HG03565 (cell line): ENCODE measurements around the gene NR2E1.

Experiments used
- ATAC-seq: cut with Tn5 transposase; IDR thresholded peaks from one replicate; pipeline ENCODE4 v1.9.1; 2021; ENCODE audit warnings: mild to moderate bottlenecking, moderate library complexity; ENCODE audit not compliant: unreplicated experiment

NR2E1 gene

DNA sequence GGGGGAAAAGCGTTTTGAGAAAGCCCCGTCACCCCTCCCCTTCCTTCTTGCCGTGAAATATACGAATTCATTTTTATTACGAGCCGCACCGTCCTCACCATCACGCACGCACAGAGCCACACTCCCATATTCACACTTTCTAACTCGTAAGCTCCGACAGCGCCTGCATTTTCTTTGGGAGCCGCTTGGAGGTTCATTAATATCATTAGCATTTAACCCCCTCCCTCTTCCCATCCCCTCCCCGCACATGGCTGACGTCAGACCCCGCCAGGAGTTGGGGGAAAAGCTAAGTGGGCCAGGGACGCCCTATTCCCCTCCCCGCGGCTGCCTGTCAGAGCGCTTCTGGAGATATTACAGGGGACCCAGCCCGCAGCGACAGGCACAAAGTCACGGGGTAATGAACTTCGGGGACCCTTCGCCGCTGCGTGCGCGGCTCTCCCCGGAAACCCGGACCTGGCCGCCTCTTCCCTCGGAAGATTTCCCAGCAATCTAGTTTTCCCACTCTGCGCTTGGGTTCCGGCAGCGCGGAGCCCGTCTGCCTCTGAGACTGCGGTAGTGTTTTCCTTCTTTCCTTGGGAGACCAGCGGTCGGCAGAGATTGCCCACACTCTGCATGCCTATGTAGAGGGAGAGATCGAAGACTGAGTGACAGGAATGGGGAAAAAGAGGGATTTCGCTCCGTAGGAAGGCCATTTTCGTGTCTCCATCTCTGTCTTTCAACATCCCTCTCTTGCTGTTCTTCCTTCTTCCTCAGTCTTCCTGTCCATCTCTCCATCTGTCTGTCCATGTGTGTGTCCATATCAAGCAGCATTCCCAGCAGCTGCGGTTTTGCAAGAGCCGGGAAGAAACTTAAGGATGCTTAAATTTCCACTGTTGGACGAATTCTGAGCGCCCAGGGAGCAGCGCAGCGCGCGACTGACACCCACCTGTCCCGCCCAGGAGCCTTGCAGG, at the start of gene NR2E1:
NR2E1 (plus strand) TSS at position 309 of the 950 bp plus-strand sequence. CDS start 744 bp downstream, outside the sequence.
- no peak for ATAC-seq

DNA sequence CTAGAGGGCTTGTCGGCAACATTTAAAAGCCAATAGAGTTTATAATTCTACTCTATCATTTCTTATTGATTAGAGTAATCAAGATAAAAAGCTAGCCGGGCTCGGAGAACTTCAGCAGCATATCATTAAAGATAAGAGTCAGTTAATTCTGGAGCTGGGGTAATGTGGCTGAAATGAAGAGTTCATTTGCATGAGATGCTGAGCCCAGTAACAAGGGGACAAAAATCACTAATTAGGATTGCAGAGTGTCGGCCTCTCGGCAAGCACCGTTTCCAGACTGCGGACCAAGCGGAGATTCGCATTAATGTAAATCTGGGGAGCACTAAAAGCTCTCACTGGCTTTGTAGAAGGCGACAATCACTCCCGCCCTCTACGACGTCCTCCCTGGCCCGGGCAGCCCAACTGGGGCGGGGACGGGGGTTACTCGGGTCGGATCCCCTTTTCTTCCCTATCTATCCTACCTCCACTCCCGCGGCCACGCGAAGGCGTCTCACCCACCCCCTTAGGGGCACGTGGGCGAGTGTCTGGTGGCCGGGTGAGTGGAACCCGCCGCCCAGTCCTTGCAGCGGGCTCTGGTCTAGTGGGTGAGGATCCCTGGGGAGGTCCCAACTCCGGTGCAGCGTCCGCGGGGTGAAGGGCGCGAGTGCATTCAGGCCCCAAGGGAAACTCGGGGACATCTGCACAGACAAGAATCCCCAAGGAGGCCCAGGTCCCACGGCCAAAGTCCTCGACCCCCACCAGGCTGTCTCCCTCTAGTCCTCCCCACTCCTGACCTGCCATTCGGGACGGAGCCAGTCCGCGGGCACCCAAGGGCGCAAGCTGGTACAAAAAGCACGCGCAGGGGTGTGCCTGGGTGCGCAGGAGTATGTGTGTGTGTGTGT, 49.0 kb upstream of the NR2E1 start:
- no peak for ATAC-seq

DNA sequence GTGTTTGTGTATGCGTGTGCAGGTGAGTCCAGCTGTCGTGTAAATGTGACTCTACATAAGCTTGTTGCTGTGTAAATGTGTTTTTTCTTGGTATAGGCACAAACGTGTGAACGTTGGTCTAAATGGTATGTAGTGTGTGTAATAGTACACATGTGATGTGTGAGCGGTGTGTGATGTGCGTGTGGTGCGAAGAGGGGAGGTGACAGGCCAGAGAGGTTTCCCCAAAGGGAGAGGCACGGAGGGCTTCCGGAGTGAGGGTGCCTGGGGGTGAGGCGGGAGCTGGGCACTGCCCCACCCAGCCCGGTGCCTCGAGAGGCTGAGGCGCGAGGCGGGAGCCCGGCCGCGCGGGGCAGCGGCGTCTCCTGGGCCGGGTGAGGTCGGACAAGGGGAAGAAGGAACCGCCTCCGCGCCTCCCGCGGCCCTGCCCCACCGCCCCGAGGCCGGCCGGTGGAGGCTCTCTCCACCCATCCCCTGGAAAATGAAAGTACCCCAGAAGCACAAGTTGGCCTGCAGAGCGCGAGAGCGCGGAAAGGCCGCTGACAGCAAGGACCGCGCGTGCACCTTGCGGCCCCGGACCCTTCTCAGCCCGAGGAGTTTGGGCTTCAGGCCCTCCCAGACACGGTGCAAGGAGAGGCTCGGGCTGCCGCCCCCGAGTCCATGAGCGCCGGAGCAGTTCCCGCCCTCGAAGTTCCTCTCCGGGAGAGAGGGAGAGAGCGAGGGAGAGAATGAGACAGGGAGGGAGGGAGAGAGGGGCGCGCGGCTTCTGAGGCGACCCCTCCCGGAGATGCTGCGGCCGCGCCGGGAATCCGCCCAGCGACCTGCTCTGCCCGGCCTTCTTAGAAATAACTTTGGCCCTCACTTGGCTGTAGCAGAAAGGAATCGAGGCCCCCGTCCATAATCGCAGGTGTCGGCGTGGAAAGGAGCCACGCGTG, 48.1 kb upstream of the NR2E1 start:
- ATAC-seq, result no peak

DNA sequence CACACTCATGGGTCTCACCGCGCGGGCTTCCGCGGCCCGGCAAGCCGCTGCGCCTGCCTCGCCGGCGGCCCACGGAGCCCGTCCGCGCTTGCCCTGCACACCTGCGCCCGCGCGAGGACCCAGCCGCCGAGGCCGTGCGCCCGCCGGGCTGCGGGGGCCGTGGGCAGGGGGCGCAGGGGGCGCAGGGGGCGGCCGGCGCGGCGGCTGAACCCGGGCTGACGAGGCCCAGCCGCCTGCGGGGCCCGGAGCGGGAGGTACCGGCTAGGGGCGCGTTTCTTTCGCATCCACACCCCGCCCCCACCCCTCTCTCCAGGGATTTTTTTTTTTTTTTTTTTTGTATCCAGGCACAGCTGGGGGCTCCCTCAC, 47.5 kb upstream of the NR2E1 start:
- no peak for ATAC-seq

DNA sequence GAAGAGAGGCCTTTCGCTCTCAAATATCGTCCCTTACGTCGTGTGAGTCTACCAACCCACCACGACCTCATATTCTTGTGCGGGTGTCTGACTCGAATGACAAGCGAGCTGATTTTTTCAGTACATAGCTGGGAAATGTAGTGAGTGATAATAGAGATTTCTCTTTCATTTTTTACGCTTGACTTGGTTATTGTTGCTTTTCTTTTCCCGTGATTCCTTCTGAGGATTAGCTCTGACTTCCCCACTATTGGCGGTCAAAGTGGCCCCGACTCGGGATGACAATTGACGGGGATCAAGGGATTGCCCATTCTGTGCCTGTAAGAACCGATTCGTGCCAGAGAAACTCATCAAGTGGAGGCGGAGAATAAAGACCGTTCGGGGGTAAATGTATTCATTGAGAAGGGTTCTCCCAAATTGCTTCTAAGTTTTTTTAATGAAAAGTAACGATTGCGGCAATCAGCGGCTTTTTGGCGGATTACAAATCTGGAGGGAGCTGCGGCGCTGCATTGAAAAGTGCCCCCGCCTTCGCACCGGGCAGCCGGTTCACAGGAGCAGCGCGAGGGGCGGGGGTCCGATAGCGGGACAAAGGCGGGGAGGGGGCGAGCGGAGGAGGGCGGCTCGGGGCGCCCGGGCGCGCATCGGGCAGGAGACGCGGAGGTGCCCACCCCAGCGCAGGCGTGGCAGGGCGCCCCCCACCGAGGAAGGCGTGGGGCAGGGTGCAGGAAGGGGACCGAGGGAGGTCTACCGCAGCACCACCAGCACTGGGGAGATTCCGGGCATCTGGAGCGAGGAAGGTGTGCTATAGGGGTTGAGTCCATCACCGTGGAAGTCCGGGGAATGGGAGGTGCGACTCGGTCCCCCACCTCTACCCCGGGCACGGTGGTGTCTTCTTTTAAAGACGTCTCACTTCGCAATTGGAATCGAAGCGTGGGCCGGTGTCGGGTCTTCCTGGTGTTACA, 46.7 kb upstream of the NR2E1 start:
- ATAC-seq, result no peak

DNA sequence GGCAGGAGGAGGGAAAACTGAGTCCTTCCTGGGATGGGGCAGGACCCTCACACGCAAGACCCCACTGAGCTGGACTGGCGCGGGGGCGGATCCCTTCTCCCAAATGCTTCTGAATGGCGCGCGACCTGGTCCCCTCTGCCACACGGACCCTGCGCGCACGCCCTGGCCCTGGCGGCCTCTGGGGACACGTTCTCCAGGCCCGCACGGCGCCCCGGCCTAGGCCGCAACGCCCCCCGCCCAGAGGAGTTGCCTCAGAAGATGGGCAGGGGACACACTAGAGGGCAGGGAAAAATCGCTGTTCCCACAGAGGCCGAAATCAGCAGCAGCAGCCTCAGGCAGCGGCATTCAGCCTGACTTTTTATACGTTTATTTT, 46.1 kb upstream of the NR2E1 start:
- no peak for ATAC-seq

DNA sequence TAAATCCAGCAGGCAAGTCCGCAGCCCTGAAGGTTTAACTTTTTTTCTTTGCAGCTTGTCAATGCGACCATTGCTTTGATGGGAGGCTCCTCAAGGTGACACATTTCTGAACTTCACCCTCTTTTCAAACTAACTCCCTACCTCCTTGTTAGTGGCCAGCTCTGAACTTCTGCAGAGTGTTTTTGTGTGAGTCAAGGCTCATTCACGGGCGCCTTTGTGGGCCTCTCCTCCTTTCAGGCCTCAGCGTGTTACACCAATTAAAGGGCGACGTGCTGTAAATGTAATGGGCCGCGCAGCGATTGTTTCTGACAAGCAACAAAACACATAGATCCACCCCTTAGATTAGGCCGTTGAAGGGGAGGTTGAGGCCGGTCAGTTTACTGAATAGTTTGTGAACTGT, 45.5 kb upstream of the NR2E1 start:
- ATAC-seq, result no peak

DNA sequence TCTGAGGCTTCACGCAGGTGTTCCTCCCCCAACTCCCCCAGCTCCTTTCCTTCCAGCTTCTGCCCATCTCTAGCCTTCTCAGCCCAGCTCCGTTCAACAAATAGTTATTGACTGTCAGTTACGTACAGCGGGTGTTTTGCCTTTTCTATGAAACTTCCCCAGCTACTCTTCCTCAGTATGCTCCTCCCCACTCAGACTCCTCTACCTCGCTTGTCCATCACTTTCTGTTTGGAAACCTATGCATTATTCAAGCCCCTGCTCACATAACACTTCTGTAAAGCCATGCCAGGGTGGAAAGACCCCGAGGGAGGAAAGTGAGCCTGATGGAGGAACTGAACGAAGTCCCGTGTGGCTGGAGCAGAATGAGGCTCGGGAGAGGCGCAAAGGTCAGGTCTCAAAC, 44.2 kb upstream of the NR2E1 start:
- ATAC-seq, result no peak

DNA sequence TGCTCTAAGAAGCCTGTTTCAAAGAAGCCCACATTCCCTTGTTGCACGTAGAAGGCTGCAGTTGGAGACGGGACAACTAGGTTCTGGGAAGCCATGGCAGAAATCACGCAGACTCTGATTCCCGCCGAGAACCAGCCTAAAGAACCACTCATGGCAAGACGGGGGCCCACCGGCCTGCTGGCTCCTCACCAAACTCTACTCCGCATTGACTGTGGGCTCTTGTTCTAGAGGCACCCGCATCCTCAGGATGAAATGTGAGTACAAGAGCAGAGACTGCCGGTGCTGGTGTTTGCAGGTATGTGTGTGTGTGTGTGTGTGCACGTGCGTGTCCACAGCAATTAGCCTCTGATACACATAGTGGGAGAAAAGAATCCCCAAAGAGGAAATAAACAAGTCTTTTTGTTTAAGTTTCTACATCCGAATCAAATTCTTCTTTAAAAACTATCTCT, 42.3 kb upstream of the NR2E1 start:
- ATAC-seq, result no peak

DNA sequence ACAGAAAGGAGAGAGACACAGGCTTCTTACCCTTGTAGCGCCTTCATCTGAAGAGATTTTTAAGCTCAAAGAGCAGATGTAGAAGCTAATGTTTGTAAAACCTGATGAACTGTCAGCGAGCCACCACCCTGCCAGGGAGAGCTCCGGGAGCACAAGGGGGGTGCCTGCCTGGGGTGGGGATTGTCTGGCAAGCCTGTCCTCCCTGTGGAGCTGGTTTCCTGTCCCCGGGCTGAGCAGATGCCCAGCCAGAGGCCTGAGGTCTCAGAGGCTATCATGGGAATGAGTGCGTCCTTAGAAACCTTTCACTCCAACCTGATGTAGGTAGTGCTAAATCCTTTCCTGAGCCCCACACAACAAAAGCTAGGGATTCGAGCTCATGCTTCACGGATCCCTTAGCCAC, 41.9 kb upstream of the NR2E1 start:
- ATAC-seq, result no peak

DNA sequence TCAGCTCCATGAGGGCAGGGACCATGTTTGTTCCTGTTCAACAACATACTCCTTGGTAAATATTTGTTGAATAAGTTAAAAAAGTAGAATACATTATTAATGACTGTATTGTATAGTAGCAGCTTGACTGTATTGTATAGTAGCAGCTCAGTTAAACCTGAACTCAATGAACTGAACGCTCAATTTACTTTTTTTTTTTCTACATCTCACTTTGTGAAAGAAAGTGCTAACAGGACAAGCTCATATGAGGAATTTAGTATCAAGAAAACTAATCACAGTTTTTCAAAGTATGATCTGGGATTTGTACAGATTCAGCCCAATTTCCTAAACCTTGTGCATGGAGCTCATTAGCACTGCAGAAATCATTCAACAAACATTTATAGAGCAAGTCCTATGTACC, 38.8 kb upstream of the NR2E1 start:
- no peak for ATAC-seq

DNA sequence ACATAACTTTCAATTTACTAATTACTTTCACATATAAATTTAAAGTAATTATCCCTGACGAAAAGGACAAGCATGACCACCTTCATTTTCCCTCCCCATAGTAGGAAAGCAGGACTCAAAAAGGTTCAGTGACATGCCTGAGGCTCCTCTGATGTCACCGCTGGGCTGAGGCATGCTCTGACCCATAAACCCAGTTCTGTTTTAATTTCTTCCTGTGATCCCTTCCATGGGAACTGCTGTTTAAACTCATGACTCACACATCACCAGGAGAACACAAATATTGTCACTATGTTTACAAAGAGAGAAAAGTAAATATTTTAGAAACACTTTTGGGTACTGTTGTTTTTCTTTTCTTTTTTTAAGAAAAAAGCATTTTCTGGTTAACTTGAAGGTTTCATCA, 38.0 kb upstream of the NR2E1 start:
- ATAC-seq, result no peak

DNA sequence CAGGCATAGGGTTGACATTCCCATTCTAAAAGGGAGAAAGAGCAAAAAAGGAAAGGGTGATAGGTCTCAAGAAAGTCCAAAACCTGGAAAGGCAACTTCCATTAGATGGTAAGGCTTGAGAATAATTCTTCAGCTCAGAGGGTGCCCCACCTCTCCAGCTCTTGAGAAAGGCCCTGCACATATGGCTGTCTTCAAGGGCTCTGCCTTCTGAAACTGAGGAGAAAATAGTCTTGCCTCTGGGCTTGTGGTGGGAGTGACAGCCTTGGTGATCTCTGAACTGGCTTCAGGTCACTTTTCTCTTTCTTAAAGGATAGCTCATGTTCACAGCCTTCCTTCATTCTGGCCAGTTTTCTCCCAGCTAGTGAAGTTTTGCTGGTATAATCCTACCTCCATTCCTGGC, 35.6 kb upstream of the NR2E1 start:
- ATAC-seq, result no peak

DNA sequence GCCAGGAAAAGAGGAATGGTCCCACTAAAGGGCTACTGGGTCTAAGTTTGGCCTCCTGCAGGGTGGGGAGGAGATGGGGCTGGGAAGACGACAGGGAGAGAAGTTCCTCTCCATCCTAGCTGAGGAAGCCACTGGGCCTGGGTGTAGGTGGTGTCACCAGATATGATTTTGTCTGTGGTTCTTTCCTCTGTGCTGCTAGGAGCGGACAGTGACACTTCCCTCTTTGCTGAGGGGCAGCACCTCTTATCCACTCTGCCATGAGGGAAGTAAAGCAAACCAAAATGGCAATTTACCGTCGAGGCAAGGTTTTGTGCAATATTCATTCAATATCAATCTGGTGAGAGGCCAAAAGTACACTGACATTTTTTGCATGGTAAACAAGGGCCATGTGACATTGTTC, 33.0 kb upstream of the NR2E1 start:
- ATAC-seq, result no peak

DNA sequence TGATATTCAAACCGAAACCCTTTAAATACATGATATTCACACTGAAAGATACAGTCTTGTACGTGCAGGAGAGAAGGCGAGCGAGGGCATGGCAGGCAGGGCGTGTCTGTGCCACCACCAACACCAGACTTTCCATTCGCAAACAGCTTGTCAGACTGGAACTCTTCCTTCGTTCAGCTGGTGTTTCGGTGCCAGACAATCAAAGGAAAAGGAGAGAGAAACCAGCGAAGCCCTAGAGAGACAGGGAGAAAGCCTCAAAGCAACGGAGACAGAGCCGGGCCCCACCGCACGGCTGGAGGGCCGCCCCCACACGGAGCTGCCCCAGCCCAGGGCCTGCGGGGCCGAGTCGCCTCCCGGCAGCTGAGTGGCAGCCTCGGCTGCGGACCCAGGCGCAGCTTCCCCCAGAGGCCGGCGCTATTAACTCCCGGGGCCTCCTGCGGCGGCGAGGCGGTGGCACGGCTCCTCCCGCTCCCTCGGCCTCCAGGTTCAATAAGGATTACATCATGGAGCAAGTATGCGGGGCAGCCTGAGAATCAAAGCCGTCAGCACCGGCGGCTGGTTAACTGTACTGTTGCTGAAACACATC, 32.1 kb upstream of the NR2E1 start:
- ATAC-seq, result no peak

DNA sequence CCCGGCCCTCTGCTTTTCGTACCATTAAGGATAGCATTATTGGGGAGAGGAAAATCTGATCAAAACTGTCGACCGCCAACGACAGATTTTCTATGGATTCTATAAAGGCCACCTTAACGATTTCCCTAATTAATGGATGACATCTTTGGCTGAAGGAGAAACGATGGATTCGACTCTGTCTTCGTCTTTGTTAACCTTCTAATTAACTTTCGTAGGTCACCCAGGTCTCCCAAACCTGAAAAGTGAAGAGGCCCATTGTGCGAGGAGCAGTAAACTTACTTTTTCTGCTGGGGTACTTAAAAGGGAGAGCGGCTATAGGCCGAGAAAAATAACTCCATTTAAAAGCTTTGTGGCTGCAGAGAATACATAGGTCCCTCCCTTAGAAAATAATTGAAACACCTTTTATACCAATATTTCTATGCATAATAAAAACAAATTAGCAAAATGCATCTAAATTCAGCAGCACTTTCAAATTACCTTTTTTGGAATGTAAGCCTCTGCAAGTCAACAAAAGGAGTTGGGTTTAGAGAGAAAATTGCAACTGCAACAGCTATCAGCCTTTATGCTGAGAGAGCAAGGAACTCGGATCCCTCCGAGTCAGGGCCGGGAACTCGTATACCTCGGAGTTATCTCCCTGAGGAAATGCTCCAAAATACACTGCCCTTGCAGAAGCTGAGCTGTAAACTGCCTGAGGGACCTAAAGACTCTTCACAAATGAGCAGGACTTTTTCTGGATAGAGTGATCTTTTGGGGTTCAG, 31.4 kb upstream of the NR2E1 start:
- no peak for ATAC-seq

DNA sequence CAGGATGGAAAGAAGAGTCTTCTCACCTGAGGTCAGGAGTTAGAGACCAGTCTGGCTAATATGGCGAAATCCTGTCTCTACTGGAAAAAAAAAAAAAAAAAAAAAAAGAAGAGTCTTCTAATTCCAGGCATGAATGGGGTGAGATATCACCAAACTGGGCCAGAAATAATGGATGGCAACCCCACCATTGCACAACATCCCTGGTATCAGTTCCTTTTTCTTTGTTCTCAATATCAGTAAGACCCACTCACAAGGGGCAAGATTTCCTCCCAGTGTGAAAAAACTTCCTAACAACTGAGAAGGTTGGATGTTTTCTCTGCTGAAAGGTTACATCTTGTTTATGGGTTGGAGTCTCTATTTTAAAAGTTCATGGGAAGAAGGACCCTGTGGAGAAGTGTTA, 23.6 kb upstream of the NR2E1 start:
- no peak for ATAC-seq

DNA sequence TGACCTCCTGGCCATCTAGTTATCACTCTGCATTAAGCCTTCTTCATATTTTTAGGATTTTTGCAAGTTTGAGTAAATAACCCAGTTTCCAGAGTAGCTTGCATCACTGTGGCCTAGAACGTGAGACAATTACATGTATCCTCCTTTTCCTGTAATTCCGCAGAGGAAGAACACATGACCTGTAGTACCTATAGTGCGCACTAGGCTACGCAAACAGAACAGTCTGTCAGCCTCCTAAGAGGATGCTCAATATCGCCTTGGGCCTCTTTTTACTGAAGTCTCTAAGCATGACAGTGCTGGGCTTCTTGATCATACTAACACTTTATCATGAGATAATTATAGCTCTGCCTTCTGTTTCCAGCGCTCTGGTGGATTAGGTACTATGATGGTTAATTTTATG, 20.2 kb upstream of the NR2E1 start:
- ATAC-seq, result no peak

DNA sequence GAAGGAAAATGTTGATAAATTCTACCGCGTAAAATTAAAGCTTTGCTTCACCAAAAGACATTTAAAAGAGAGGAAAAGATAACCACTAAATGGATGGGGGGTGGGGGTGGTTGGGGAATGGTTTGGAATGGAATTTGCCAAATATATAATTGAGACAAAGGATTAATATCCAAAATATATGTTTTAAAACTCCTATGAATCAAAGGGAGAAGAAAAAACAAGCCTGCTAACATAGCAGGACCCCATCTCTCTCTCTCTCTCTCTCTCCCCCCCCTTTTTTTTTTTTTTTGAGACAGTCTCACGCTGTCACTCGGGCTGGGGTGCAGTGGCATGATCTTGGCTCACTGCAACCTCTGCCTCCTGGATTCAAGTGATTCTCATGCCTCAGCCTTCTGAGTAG, 13.4 kb upstream of the NR2E1 start:
- ATAC-seq, result no peak
